HepG2 (cell line): ENCODE results near the gene EDN2. TPM values are rescaled to one million over a fixed set of nuclear protein-coding genes. Genes with fewer than 3 reads are reported as not detected.

Experiments used
- ATAC-seq: fragments of 200-7000 bp; cut with Tn5 transposase; 3 replicates; pipeline ENCODE4 v1.9.1; 2020; ENCODE audit warnings: mild to moderate bottlenecking, moderate library complexity
- BruUV-seq: library from RNA; stranded (reverse); fragments of 400-500 nt; replicated peaks from 2 replicates; lab custom pipeline; 2021; lab: Mats Ljungman, UMichigan
- CTCF ChIA-PET: fragments of 300-600 bp; formaldehyde crosslinking; extraction: SDS; loops from one replicate; lab custom pipeline; 2021; ENCODE audit warnings: low total read pairs, inconsistent platforms, low intra/inter-chr PET ratio; lab: Yijun Ruan, JAX
- POLR2A ChIA-PET: fragments of 350-600 bp; sonication (Branson Sonifier 250); formaldehyde crosslinking; loops from one replicate; lab custom pipeline; 2020; ENCODE audit warnings: antibody characterized with exemption, inconsistent platforms; lab: Yijun Ruan, JAX
- DNase-seq: peaks from one replicate; pipeline ENCODE4 v3.0.0-alpha.2; 2015; ENCODE audit warnings: low spot score
- FAIRE-seq: peaks from 3 replicates; lab custom pipeline; 2011; peaks lifted over from hg19 to GRCh38; lab: Jason Lieb, UNC
- H2AFZ ChIP-seq: one replicate; pipeline ENCODE4 v1.6.1; 2011; ENCODE audit warnings: low read length, inconsistent platforms
- H3K27ac ChIP-seq: fragments of 300-600 bp; 3 replicates; pipeline ENCODE4 v1.8.0; 2011; ENCODE audit warnings: mixed run types, mild to moderate bottlenecking, mixed read lengths, low read length, inconsistent platforms; ENCODE audit not compliant: insufficient read depth; ENCODE audit errors: extremely low read length
- H3K27me3 ChIP-seq, 2 experiments: fragments of 200-600 bp in 1 of 2; 2 replicates in 1 of 2; 3 replicates in 1 of 2; pipeline versions ENCODE4 v1.6.0 to v1.8.0; 2011; ENCODE audit warnings: low read length in 2 of 2, mild to moderate bottlenecking in 2 of 2, moderate library complexity in 2 of 2, inconsistent platforms in 1 of 2; ENCODE audit not compliant: insufficient read depth in 2 of 2, control insufficient read depth in 1 of 2
- H3K36me3 ChIP-seq, 2 experiments: fragments of 200-600 bp in 1 of 2; replicated peaks in 1 of 2; 2 replicates in 1 of 2; 3 replicates in 1 of 2; pipeline versions ENCODE4 v1.5.1 to v1.8.0; 2011; ENCODE audit warnings: low read length in 2 of 2, inconsistent platforms in 1 of 2; ENCODE audit not compliant: insufficient read depth in 2 of 2, control insufficient read depth in 1 of 2
- H3K4me1 ChIP-seq: 2 replicates; pipeline ENCODE4 v1.5.1; 2012; ENCODE audit warnings: low read length, inconsistent platforms; ENCODE audit not compliant: insufficient read depth
- H3K4me2 ChIP-seq: 2 replicates; pipeline ENCODE4 v1.6.0; 2011; ENCODE audit warnings: low read depth, low read length, inconsistent platforms
- H3K4me3 ChIP-seq, 3 experiments: fragments of 200-600 bp in 1 of 3; sonication (generic), shearing (Covaris generic) in 1 of 3; replicated peaks in 1 of 3; 2 replicates each; pipeline ENCODE4 v1.5.1; 2011 to 2016; ENCODE audit warnings: low read length in 3 of 3, inconsistent platforms in 2 of 3, low read depth in 2 of 3, mild to moderate bottlenecking in 2 of 3, control low read depth in 1 of 3, mixed read lengths in 1 of 3; ENCODE audit not compliant: insufficient read depth in 1 of 3
- H3K79me2 ChIP-seq: one replicate; pipeline ENCODE4 v1.6.1; 2011; ENCODE audit warnings: low read length, inconsistent platforms; ENCODE audit not compliant: insufficient read depth
- H3K9ac ChIP-seq: 2 replicates; pipeline ENCODE4 v1.6.0; 2011; ENCODE audit warnings: mild to moderate bottlenecking, low read depth, low read length, inconsistent platforms; ENCODE audit not compliant: insufficient read depth
- H3K9me3 ChIP-seq: 2 replicates; pipeline ENCODE4 v1.5.1; 2012; ENCODE audit warnings: mild to moderate bottlenecking, low read length
- H4K20me1 ChIP-seq: 2 replicates; pipeline ENCODE4 v1.6.0; 2011; ENCODE audit warnings: inconsistent platforms, mild to moderate bottlenecking, low read length, moderate library complexity; ENCODE audit not compliant: insufficient read depth
- CHD2 ChIP-seq: IDR thresholded peaks from 2 replicates; pipeline ENCODE4 v1.6.1; 2011; ENCODE audit warnings: low read depth, low read length, improper control_type of control experiment
- EEA1 ChIP-seq: sonication (generic); formaldehyde crosslinking; IDR thresholded peaks from 2 replicates; pipeline ENCODE4 v1.5.1; 2020; ENCODE audit warnings: mild to moderate bottlenecking, missing genetic modification reagents, borderline replicate concordance
- FIP1L1 ChIP-seq: fragments of 200-400 bp; formaldehyde crosslinking; IDR thresholded peaks from 2 replicates; pipeline ENCODE4 v1.6.1; 2018; ENCODE audit warnings: low read depth, mild to moderate bottlenecking, low read length, moderate library complexity, borderline replicate concordance; ENCODE audit not compliant: insufficient read depth
- FOXK2 ChIP-seq: fragments of 450-650 bp; IDR thresholded peaks from 2 replicates; pipeline ENCODE4 v1.6.1; 2016
- HDAC2 ChIP-seq: sonication (generic); formaldehyde crosslinking; IDR thresholded peaks from 2 replicates; pipeline ENCODE4 v1.4.0; 2020; ENCODE audit warnings: missing genetic modification reagents
- HNF4A ChIP-seq: sonication (generic); formaldehyde crosslinking; IDR thresholded peaks from 2 replicates; pipeline ENCODE4 v1.4.0; 2020; ENCODE audit warnings: missing genetic modification reagents
- KAT7 ChIP-seq: IDR thresholded peaks from 2 replicates; pipeline ENCODE4 v1.6.1; 2018; ENCODE audit warnings: borderline replicate concordance, missing compliant biosample characterization
- NCOA1 ChIP-seq: sonication (generic); formaldehyde crosslinking; IDR thresholded peaks from 2 replicates; pipeline ENCODE4 v1.9.0; 2021; ENCODE audit warnings: missing genetic modification reagents
- PAX8 ChIP-seq: sonication (generic); formaldehyde crosslinking; IDR thresholded peaks from 2 replicates; pipeline ENCODE4 v1.8.0; 2022; ENCODE audit warnings: mild to moderate bottlenecking, missing genetic modification reagents, borderline replicate concordance
- SIX1 ChIP-seq: sonication (generic); formaldehyde crosslinking; IDR thresholded peaks from 2 replicates; pipeline ENCODE4 v1.4.0; 2020; ENCODE audit warnings: missing genetic modification reagents, borderline replicate concordance
- ZNF234 ChIP-seq: sonication (generic); formaldehyde crosslinking; conservative IDR thresholded peaks from 2 replicates; pipeline ENCODE4 v1.5.1; 2020; ENCODE audit warnings: mild to moderate bottlenecking, missing genetic modification reagents
- ZNF354B ChIP-seq: sonication (generic); formaldehyde crosslinking; IDR thresholded peaks from 2 replicates; pipeline ENCODE4 v1.8.0; 2022; ENCODE audit warnings: mild to moderate bottlenecking, missing genetic modification reagents
- ZNF496 ChIP-seq: sonication (generic); formaldehyde crosslinking; IDR thresholded peaks from 2 replicates; pipeline ENCODE4 v1.8.1; 2023; ENCODE audit warnings: mild to moderate bottlenecking, moderate library complexity, missing genetic modification reagents; ENCODE audit not compliant: insufficient replicate concordance
- ZNF883 ChIP-seq: sonication (generic); formaldehyde crosslinking; IDR thresholded peaks from 2 replicates; pipeline ENCODE4 v1.5.1; 2020; ENCODE audit warnings: mild to moderate bottlenecking, missing genetic modification reagents; ENCODE audit errors: not compliant biosample characterization
- WGBS: methylation state at CpG from one replicate; pipeline ENCODE4 v1.1.6; 2017; ENCODE audit warnings: low lambda C conversion rate; 5-methylcytosine and 5-hydroxymethylcytosine counted together
- in situ Hi-C: cut with HindIII; loops from 2 replicates; pipeline ENCODE4 v1.10.0; 2017; ENCODE audit warnings: low pct_unique_long_range_greater_than_20kb; ENCODE audit not compliant: extremely low pct_ligation_motif_present
- intact Hi-C: fragments of 100-400 bp; cut with micrococcal nuclease; formaldehyde crosslinking; loops from one replicate; pipeline ENCODE4 v1.10.0; 2022; ENCODE audit not compliant: unreplicated experiment
- polyA plus RNA-seq, 8 experiments: library from polyadenylated mRNA; depleted of rRNA in 3 of 8; stranded (reverse) in 7 of 8; unstranded in 1 of 8; fragments of >200 nt; fragmentation: Illumina TruSeq in 4 of 8; extraction: Trizol in 4 of 8; gene quantifications; 2 replicates each; pipeline versions ENCODE4 v1.2.1 to v1.2.3, GENCODE V29; 2011 to 2016; ENCODE audit warnings: low read depth in 4 of 8, missing spikeins in 1 of 8, mixed read lengths in 1 of 8; ENCODE audit not compliant: insufficient read depth in 1 of 8
- total RNA-seq, 5 experiments: library from RNA; depleted of rRNA; stranded (reverse); fragments of >200 nt; fragmentation: Illumina TruSeq; extraction: Trizol; gene quantifications; 2 replicates each; pipeline ENCODE4 v1.2.3, GENCODE V29; 2016; ENCODE audit warnings: low read depth in 1 of 5
- TF ChIP-seq, protein P1 (sequence below): sonication (generic); formaldehyde crosslinking; conservative IDR thresholded peaks from 2 replicates; pipeline ENCODE4 v1.8.0; 2022; ENCODE audit warnings: low read depth, missing genetic modification reagents
- TF ChIP-seq, protein P2 (sequence below): sonication (generic); formaldehyde crosslinking; IDR thresholded peaks from 2 replicates; pipeline ENCODE4 v1.8.1; 2023; ENCODE audit warnings: missing genetic modification reagents, inconsistent platforms, borderline replicate concordance

Gene EDN2
- total and polyA plus RNA-seq, 2 of the 13 experiments (the other 11 are each of a cell fraction or from before 2014, with no cell fraction given), result not detected

DNA sequence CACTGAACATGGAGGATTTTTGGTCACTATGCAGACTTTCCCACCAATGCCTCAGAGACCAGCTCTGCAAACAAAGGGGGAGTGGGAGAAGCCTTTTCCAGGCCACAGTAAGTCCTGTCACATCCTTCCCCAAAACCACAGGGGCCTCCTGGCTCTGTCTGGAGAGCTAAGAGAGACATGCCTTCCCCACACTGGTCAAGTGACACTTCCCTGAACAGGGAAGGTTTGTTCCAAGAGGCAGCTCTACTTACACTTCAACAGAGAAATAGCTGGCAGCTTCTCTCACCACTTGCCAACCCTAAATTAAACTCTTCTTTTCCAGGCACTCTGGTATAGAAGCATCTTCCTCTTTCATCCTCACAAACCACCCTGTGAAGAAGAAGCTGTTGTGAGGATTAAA lies 39.7 kb downstream of the EDN2 start:
- Histone ChIP-seq H3K36me3 (no peaks in the 10 kb centered on the region), H3K27me3 (0 out of 5 replicates have a peak, but pooled peaks cover 3 to 4% of the 10 kb centered on the region in 2 experiments), H3K9me3 (peaks cover 13% of the 10 kb centered on the region), H3K4me1 (no peaks in the 10 kb centered on the region), H4K20me1 (no peaks in the 10 kb centered on the region), H3K79me2 (no peaks in the 10 kb centered on the region), H2AFZ (no peak overlapping the region), H3K4me3 (no peak overlapping the region), H3K9ac (no peak overlapping the region), H3K27ac (no peak overlapping the region), H3K4me2 (no peak overlapping the region)
- intact Hi-C loops (no loop called here), in situ Hi-C loops (no loop called here)
- no peak for FAIRE-seq
- ChIA-PET POLR2A (no interaction called here), CTCF (no interaction called here)
- ATAC-seq, result no peak
- BruUV-seq, result no TSS peak
- no peak for DNase-seq
- no peak for TF ChIP-seq FIP1L1
- no peak for TF ChIP-seq FOXK2
- no peak for TF ChIP-seq PAX8 (CRISPR knock-in tag)
- TF ChIP-seq ZNF354B (CRISPR knock-in tag), result no peak
- TF ChIP-seq SIX1 (CRISPR knock-in tag), result no peak
- TF ChIP-seq CHD2, result no peak
- TF ChIP-seq, protein P1, sequence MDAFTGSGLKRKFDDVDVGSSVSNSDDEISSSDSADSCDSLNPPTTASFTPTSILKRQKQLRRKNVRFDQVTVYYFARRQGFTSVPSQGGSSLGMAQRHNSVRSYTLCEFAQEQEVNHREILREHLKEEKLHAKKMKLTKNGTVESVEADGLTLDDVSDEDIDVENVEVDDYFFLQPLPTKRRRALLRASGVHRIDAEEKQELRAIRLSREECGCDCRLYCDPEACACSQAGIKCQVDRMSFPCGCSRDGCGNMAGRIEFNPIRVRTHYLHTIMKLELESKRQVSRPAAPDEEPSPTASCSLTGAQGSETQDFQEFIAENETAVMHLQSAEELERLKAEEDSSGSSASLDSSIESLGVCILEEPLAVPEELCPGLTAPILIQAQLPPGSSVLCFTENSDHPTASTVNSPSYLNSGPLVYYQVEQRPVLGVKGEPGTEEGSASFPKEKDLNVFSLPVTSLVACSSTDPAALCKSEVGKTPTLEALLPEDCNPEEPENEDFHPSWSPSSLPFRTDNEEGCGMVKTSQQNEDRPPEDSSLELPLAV (CRISPR knock-in tag), result no peak
- no peak for TF ChIP-seq ZNF234 (CRISPR knock-in tag)

- H4K20me1 ChIP-seq, result no peaks in the 10 kb centered on the region
- no peaks in the 10 kb centered on the region for H3K79me2 ChIP-seq
- WGBS, result 28% methylated on average over 3 of the region's 3 CpGs
- no peak for DNase-seq
- H2AFZ ChIP-seq, result no peak overlapping the region
- H3K4me1 ChIP-seq, result no peaks in the 10 kb centered on the region
- BruUV-seq, result no TSS peak
- H3K27me3 ChIP-seq, result 0 out of 5 replicates have a peak, but pooled peaks cover 2 to 3% of the 10 kb centered on the region in 2 experiments
- CTCF ChIA-PET, result no interaction called here
- FAIRE-seq, result no peak
- H3K4me2 ChIP-seq, result no peak overlapping the region
- no peak overlapping the region for H3K27ac ChIP-seq
- H3K9me3 ChIP-seq, result peaks cover 13% of the 10 kb centered on the region
- H3K9ac ChIP-seq, result no peak overlapping the region
- no peak for ATAC-seq
- intact Hi-C loops, result no loop called here
- POLR2A ChIA-PET, result no interaction called here
- in situ Hi-C loops, result no loop called here
- H3K36me3 ChIP-seq, result no peaks in the 10 kb centered on the region
- no peak overlapping the region for H3K4me3 ChIP-seq
- TF ChIP-seq EEA1 (CRISPR knock-in tag) (no peak), ZNF496 (no peak), KAT7 (CRISPR knock-in tag) (no peak), HNF4A (no peak), ZNF883 (CRISPR knock-in tag) (no peak), NCOA1 (CRISPR knock-in tag) (no peak), HDAC2 (CRISPR knock-in tag) (no peak)
- TF ChIP-seq, protein P2, sequence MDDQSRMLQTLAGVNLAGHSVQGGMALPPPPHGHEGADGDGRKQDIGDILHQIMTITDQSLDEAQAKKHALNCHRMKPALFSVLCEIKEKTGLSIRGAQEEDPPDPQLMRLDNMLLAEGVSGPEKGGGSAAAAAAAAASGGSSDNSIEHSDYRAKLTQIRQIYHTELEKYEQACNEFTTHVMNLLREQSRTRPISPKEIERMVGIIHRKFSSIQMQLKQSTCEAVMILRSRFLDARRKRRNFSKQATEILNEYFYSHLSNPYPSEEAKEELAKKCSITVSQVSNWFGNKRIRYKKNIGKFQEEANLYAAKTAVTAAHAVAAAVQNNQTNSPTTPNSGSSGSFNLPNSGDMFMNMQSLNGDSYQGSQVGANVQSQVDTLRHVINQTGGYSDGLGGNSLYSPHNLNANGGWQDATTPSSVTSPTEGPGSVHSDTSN (CRISPR knock-in tag), result no peak
Observed at GRCh38 chr1:41444246-41444645, 40.2 kb downstream of the EDN2 start.
